ENCODE measurements around the gene THSD7A.

DNA sequence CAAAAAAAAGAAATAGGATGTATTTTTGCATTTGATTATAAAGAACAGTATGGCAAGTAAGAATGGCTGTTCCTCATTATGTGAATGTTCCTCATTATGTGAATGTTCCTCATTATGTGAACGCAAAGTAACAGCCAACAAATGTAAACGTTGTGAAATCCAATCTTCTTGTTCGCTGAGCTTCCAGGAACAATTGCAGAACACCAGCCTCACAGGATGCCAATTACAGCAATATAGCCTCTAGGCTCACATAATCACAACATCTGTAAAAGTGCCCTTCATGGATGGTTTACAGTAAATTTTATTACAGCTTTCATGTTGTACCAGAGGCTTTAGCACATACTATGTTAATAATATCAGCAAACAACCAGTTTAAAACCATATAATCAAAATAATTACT lies 71.6 kb downstream of the THSD7A start:
- TF ChIP-seq, protein P1, sequence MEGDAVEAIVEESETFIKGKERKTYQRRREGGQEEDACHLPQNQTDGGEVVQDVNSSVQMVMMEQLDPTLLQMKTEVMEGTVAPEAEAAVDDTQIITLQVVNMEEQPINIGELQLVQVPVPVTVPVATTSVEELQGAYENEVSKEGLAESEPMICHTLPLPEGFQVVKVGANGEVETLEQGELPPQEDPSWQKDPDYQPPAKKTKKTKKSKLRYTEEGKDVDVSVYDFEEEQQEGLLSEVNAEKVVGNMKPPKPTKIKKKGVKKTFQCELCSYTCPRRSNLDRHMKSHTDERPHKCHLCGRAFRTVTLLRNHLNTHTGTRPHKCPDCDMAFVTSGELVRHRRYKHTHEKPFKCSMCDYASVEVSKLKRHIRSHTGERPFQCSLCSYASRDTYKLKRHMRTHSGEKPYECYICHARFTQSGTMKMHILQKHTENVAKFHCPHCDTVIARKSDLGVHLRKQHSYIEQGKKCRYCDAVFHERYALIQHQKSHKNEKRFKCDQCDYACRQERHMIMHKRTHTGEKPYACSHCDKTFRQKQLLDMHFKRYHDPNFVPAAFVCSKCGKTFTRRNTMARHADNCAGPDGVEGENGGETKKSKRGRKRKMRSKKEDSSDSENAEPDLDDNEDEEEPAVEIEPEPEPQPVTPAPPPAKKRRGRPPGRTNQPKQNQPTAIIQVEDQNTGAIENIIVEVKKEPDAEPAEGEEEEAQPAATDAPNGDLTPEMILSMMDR (IDR thresholded peaks at IDR 0.05) = no peak
- no peak for TF ChIP-seq POLR2A (IDR thresholded peaks at IDR 0.05)

Data from lower leg skin (tissue), 3 donors.